Peyer's patch (tissue), 4 donors: Measurements from ENCODE around the gene PHC3. TPM values are rescaled to one million over a fixed set of nuclear protein-coding genes. Genes with fewer than 3 reads are reported as not detected.
A peak's percentile ranks its signal among the peaks of the same experiment; 100 is the strongest.

Source experiments
- DNase-seq, 3 donors: peaks; one replicate each; pipeline ENCODE4 v3.0.0-alpha.2; 2017 to 2019
- H3K27ac ChIP-seq, 4 donors: fragments of 200-600 bp; sonication (generic); one replicate each; pipeline ENCODE4 v1.5.1; 2016 to 2019
- H3K27me3 ChIP-seq, 2 donors: fragments of 200-600 bp; sonication (generic); one replicate each; pipeline ENCODE4 v1.5.1; 2019
- H3K36me3 ChIP-seq, 3 donors: fragments of 200-600 bp; sonication (generic); one replicate each; pipeline ENCODE4 v1.5.1; 2016 to 2019
- H3K4me1 ChIP-seq, 4 donors: fragments of 200-600 bp; sonication (generic); one replicate each; pipeline ENCODE4 v1.5.1; 2016 to 2019
- H3K4me3 ChIP-seq, 4 donors: fragments of 200-600 bp; sonication (generic); 1 replicate in 3 of 4; 2 replicates in 1 of 4; pipeline ENCODE4 v1.5.1; 2016 to 2019; ENCODE audit warnings: mild to moderate bottlenecking in 1 of 4
- H3K9me3 ChIP-seq, 4 donors: fragments of 200-600 bp; sonication (generic); one replicate each; pipeline ENCODE4 v1.5.1; 2016 to 2019; ENCODE audit warnings: mild to moderate bottlenecking in 1 of 4
- CTCF ChIP-seq, 6 experiments: fragments of 450-650 bp in 4 of 6; fragments of 200-600 bp in 2 of 6; sonication (generic) in 1 of 6; IDR thresholded peaks; one replicate each; pipeline ENCODE4 v1.5.1; 2017 to 2019; ENCODE audit warnings: antibody characterized with exemption in 6 of 6, mild to moderate bottlenecking in 3 of 6, moderate library complexity in 1 of 6
- POLR2A ChIP-seq, 2 donors: fragments of 450-650 bp; IDR thresholded peaks; one replicate each; pipeline ENCODE4 v1.5.1; 2017; ENCODE audit warnings: antibody characterized with exemption in 2 of 2, mild to moderate bottlenecking in 2 of 2, moderate library complexity in 2 of 2
- total RNA-seq, 4 donors: library from RNA; depleted of rRNA; stranded (reverse); fragments of >200 nt; gene quantifications; one replicate each; pipeline ENCODE4 v1.1.0, GENCODE V29; 2016

Gene PHC3
- total RNA-seq, 4 donors from 2014 or later = 52.4 to 234 (median 83.2) TPM

- DNase-seq = no peak
- H3K4me3 ChIP-seq = no peak overlapping the region
- H3K27ac ChIP-seq = no peak overlapping the region
- peaks cover 0 to 23% (median 0%) of the 10 kb centered on the region in 3 donors for H3K36me3 ChIP-seq
- H3K27me3 ChIP-seq = no peaks in the 10 kb centered on the region
- H3K4me1 ChIP-seq = peaks cover 0 to 16% (median 0%) of the 10 kb centered on the region in 4 donors
- H3K9me3 ChIP-seq = no peaks in the 10 kb centered on the region
- TF ChIP-seq CTCF (IDR thresholded peaks at IDR 0.05) = no peak
- TF ChIP-seq POLR2A (IDR thresholded peaks at IDR 0.05) = no peak
Observed at GRCh38 chr3:170080605-170081004, 100.9 kb downstream of the PHC3 start.

- Histone ChIP-seq H3K4me1 (peaks cover 0 to 19% (median 0%) of the 10 kb centered on the region in 4 donors), H3K9me3 (no peaks in the 10 kb centered on the region), H3K36me3 (peaks cover 0 to 17% (median 0%) of the 10 kb centered on the region in 3 donors), H3K27ac (peak overlapping the region in 1 of 4 donors; percentile 1), H3K27me3 (no peaks in the 10 kb centered on the region), H3K4me3 (no peak overlapping the region)
- DNase-seq = no peak
- no peak for TF ChIP-seq POLR2A (IDR thresholded peaks at IDR 0.05)
- TF ChIP-seq CTCF (IDR thresholded peaks at IDR 0.05) = no peak
Observed at GRCh38 chr3:170079536-170080165, 101.9 kb downstream of the PHC3 start.

GRCh38 chr3:170078620-170079281 lies 102.8 kb downstream of the PHC3 start:
- H3K4me1 ChIP-seq = peaks cover 0 to 19% (median 0%) of the 10 kb centered on the region in 4 donors
- no peak overlapping the region for H3K4me3 ChIP-seq
- TF ChIP-seq POLR2A (IDR thresholded peaks at IDR 0.05) (no peak), CTCF (IDR thresholded peaks at IDR 0.05) (peak in 3 of 6 experiments; percentile 21 to 39 (median 25))
- H3K9me3 ChIP-seq = no peaks in the 10 kb centered on the region
- peaks cover 0 to 11% (median 0%) of the 10 kb centered on the region in 3 donors for H3K36me3 ChIP-seq
- peak overlapping the region in 3 of 4 donors; percentile 45 to 75 (median 72) for H3K27ac ChIP-seq
- H3K27me3 ChIP-seq = no peaks in the 10 kb centered on the region
- peak in 1 of 3 donors; percentile 44 for DNase-seq

- peaks cover 0 to 19% (median 0%) of the 10 kb centered on the region in 4 donors for H3K4me1 ChIP-seq
- TF ChIP-seq POLR2A (IDR thresholded peaks at IDR 0.05) (no peak), CTCF (IDR thresholded peaks at IDR 0.05) (no peak)
- peak in 1 of 3 donors; percentile 67 for DNase-seq
Observed at GRCh38 chr3:170077361-170077760, 104.2 kb downstream of the PHC3 start.

GRCh38 chr3:170076715-170077238 lies 104.8 kb downstream of the PHC3 start:
- TF ChIP-seq CTCF (IDR thresholded peaks at IDR 0.05) (no peak), POLR2A (IDR thresholded peaks at IDR 0.05) (no peak)
- peaks cover 0 to 19% (median 0%) of the 10 kb centered on the region in 4 donors for H3K4me1 ChIP-seq
- peak overlapping the region in 2 of 4 donors; percentile 72 to 75 for H3K27ac ChIP-seq

More at GRCh38 chr3:170077361-170077760, 104.2 kb downstream of the PHC3 start:
- peaks cover 0 to 7% (median 0%) of the 10 kb centered on the region in 3 donors for H3K36me3 ChIP-seq
- H3K9me3 ChIP-seq = no peaks in the 10 kb centered on the region
- H3K27me3 ChIP-seq = no peaks in the 10 kb centered on the region
- H3K27ac ChIP-seq = peak overlapping the region in 3 of 4 donors; percentile 45 to 75 (median 72)
- H3K4me3 ChIP-seq = peak overlapping the region in 1 of 4 donors; percentile 10

More at GRCh38 chr3:170076715-170077238, 104.8 kb downstream of the PHC3 start:
- Histone ChIP-seq H3K27me3 (no peaks in the 10 kb centered on the region), H3K36me3 (peaks cover 0 to 2% (median 0%) of the 10 kb centered on the region in 3 donors), H3K9me3 (no peaks in the 10 kb centered on the region), H3K4me3 (no peak overlapping the region)
- DNase-seq = no peak
